Caco-2 (cell line): ENCODE measurements around the gene CDC42BPG. TPM values are rescaled to one million over a fixed set of nuclear protein-coding genes. Genes with fewer than 3 reads are reported as not detected.

Source experiments
- BruUV-seq: library from RNA; stranded (reverse); fragments of 400-500 nt; replicated peaks from 2 replicates; lab custom pipeline; 2021; lab: Mats Ljungman, UMichigan
- CTCF ChIA-PET: fragments of 300-600 bp; sonication (Branson Sonifier 250); formaldehyde crosslinking; loops from one replicate; lab custom pipeline; 2022; ENCODE audit warnings: antibody characterized with exemption; lab: Charles Lee
- POLR2A ChIA-PET: fragments of 300-600 bp; sonication (Branson Sonifier 250); formaldehyde crosslinking; loops from one replicate; lab custom pipeline; 2022; ENCODE audit warnings: antibody characterized with exemption; lab: Charles Lee
- DNase-seq, 2 experiments: peaks; one replicate each; pipeline versions ENCODE4 v3.0.0 to v3.0.0-alpha.2; 2020 to 2022
- H3K27me3 ChIP-seq: replicated peaks from 2 replicates; pipeline ENCODE4 v1.6.0; 2011; ENCODE audit warnings: low read length; ENCODE audit not compliant: control insufficient read depth, insufficient read depth
- H3K36me3 ChIP-seq: 2 replicates; pipeline ENCODE4 v1.5.1; 2011; ENCODE audit warnings: low read length; ENCODE audit not compliant: control insufficient read depth, insufficient read depth
- H3K4me1 ChIP-seq: fragments of 250-450 bp; sonication (Bioruptor Pico); 2 replicates; pipeline ENCODE4 v1.5.1; 2020; ENCODE audit warnings: mild to moderate bottlenecking
- H3K4me3 ChIP-seq: 2 replicates; pipeline ENCODE4 v1.5.1; 2011; ENCODE audit warnings: low read depth, mild to moderate bottlenecking, control low read depth, low read length
- H3K9me3 ChIP-seq: fragments of 250-450 bp; sonication (Bioruptor Pico); 2 replicates; pipeline ENCODE4 v1.5.1; 2020; ENCODE audit warnings: mild to moderate bottlenecking, moderate library complexity
- H3K27ac Mint-ChIP-seq: one replicate; pipeline ENCODE4 v1.8.0; 2022; ENCODE audit warnings: mixed read lengths; ENCODE audit not compliant: unreplicated experiment
- H3K27me3 Mint-ChIP-seq: one replicate; pipeline ENCODE4 v1.8.0; 2022; ENCODE audit warnings: mixed read lengths; ENCODE audit not compliant: insufficient read depth, unreplicated experiment
- H3K36me3 Mint-ChIP-seq: one replicate; pipeline ENCODE4 v1.8.0; 2022; ENCODE audit warnings: mild to moderate bottlenecking, mixed read lengths; ENCODE audit not compliant: insufficient read depth, unreplicated experiment
- H3K4me1 Mint-ChIP-seq: one replicate; pipeline ENCODE4 v1.8.0; 2022; ENCODE audit warnings: low read depth, mixed read lengths; ENCODE audit not compliant: unreplicated experiment
- H3K4me3 Mint-ChIP-seq: one replicate; pipeline ENCODE4 v1.8.0; 2022; ENCODE audit warnings: mild to moderate bottlenecking, moderate library complexity, mixed read lengths; ENCODE audit not compliant: unreplicated experiment
- H3K9me3 Mint-ChIP-seq: one replicate; pipeline ENCODE4 v1.8.0; 2022; ENCODE audit warnings: mixed read lengths; ENCODE audit not compliant: unreplicated experiment
- intact Hi-C: fragments of 100-400 bp; cut with micrococcal nuclease; formaldehyde crosslinking; loops from one replicate; pipeline ENCODE4 v1.10.0; 2022; ENCODE audit not compliant: unreplicated experiment
- total RNA-seq: library from RNA; stranded (reverse); gene quantifications from 2 replicates; pipeline ENCODE4 v1.2.3, GENCODE V29; 2022
- TF ChIP-seq, protein P1 (sequence below), 2 experiments: fragments of 200-600 bp in 1 of 2; IDR thresholded peaks; 1 replicate in 1 of 2; 2 replicates in 1 of 2; pipeline versions ENCODE4 v1.5.1 to v1.8.0; 2011 to 2022; ENCODE audit warnings: antibody characterized with exemption in 1 of 2, control low read depth in 1 of 2, inconsistent platforms in 1 of 2, low read depth in 1 of 2, low read length in 1 of 2, mild to moderate bottlenecking in 1 of 2, moderate library complexity in 1 of 2; ENCODE audit not compliant: insufficient read depth in 1 of 2, severe bottlenecking in 1 of 2, unreplicated experiment in 1 of 2

CDC42BPG gene
- total RNA-seq, 1 experiment from 2014 or later, result 29.1 TPM

GRCh38 chr11:64837887-64838351 lies 6.5 kb downstream of the CDC42BPG start:
- Mint-ChIP-seq H3K4me3 (no peak overlapping the region), H3K36me3 (peaks cover 23% of the 10 kb centered on the region), H3K9me3 (no peaks in the 10 kb centered on the region), H3K27me3 (no peaks in the 10 kb centered on the region), H3K27ac (no peak overlapping the region), H3K4me1 (peaks cover 3% of the 10 kb centered on the region)
- H3K4me1 ChIP-seq, result peaks cover 15% of the 10 kb centered on the region
- BruUV-seq, result no TSS peak
- DNase-seq, result no peak
- intact Hi-C loops, result no loop called here
- no peaks in the 10 kb centered on the region for H3K27me3 ChIP-seq
- no peak overlapping the region for H3K4me3 ChIP-seq
- ChIA-PET POLR2A (no interaction called here), CTCF (no interaction called here)
- TF ChIP-seq, protein P1, sequence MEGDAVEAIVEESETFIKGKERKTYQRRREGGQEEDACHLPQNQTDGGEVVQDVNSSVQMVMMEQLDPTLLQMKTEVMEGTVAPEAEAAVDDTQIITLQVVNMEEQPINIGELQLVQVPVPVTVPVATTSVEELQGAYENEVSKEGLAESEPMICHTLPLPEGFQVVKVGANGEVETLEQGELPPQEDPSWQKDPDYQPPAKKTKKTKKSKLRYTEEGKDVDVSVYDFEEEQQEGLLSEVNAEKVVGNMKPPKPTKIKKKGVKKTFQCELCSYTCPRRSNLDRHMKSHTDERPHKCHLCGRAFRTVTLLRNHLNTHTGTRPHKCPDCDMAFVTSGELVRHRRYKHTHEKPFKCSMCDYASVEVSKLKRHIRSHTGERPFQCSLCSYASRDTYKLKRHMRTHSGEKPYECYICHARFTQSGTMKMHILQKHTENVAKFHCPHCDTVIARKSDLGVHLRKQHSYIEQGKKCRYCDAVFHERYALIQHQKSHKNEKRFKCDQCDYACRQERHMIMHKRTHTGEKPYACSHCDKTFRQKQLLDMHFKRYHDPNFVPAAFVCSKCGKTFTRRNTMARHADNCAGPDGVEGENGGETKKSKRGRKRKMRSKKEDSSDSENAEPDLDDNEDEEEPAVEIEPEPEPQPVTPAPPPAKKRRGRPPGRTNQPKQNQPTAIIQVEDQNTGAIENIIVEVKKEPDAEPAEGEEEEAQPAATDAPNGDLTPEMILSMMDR (IDR thresholded peaks at IDR 0.05; ENCODE audit: insufficient read depth in 1 of 2, low read depth in 1 of 2, low read length in 1 of 2, severe bottlenecking in 1 of 2, unreplicated experiment in 1 of 2), result no peak
- no peaks in the 10 kb centered on the region for H3K9me3 ChIP-seq
- peaks cover 11% of the 10 kb centered on the region for H3K36me3 ChIP-seq

GRCh38 chr11:64836448-64837072 lies 7.9 kb downstream of the CDC42BPG start:
- Mint-ChIP-seq H3K9me3 (no peaks in the 10 kb centered on the region), H3K4me1 (no peaks in the 10 kb centered on the region), H3K4me3 (no peak overlapping the region), H3K27me3 (no peaks in the 10 kb centered on the region), H3K27ac (no peak overlapping the region), H3K36me3 (peaks cover 14% of the 10 kb centered on the region)
- TF ChIP-seq, protein P1 (IDR thresholded peaks at IDR 0.05; ENCODE audit: insufficient read depth in 1 of 2, low read depth in 1 of 2, low read length in 1 of 2, severe bottlenecking in 1 of 2, unreplicated experiment in 1 of 2), result no peak
- no peaks in the 10 kb centered on the region for H3K9me3 ChIP-seq
- peaks cover 1% of the 10 kb centered on the region for H3K4me1 ChIP-seq
- H3K4me3 ChIP-seq, result no peak overlapping the region
- CTCF ChIA-PET, result interaction anchor here (0.6 kb wide), 1 partner anchor 23 kb away, joined by 4 read pairs; no protein-coding TSS in a partner anchor
- no TSS peak for BruUV-seq
- H3K27me3 ChIP-seq, result no peaks in the 10 kb centered on the region
- DNase-seq, result no peak
- peaks cover 11% of the 10 kb centered on the region for H3K36me3 ChIP-seq
- intact Hi-C loops, result no loop called here
- POLR2A ChIA-PET, result no interaction called here

DNA sequence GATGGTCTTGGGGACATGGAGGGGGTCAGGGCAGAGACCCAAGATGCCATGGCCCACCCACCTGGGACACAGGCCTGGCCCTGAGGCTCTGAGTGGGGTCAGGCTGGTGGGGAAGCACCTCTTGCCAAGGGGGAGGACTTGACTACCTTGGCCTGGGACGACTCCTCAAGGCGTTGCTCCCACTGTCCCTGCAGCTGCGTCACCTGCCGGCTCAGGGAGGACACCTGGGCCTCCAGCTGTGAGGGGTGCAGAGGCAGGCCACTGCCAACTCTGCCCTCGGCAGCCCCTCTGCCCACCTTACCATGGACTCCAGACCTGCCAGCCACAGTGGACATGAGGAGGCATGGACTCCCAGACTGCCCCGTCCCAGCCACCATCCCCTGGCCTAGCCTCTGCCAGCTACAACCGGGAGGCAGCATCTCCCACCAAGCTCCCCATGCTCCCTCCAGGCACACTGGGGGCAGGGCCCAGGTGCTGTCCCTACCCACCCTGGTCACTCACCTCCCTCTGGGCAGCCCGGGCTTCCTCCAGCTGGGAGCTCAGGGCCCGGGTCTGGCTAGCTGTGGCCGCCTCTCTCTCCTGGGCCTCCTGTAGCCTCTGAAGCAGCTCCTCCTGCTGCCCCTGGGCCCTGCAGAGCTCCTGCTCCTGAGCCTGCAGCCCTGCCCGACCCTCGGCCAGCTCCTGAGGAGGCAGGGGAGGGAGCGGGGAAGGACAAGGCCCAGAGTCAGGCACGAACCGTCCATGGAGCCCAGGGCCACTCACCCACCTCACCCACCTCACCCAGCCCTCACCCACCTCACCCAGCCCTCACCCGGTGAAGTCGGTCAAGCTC lies 8.6 kb downstream of the CDC42BPG start:
- TF ChIP-seq, protein P1 (IDR thresholded peaks at IDR 0.05; ENCODE audit: insufficient read depth in 1 of 2, low read depth in 1 of 2, low read length in 1 of 2, severe bottlenecking in 1 of 2, unreplicated experiment in 1 of 2), result no peak
- DNase-seq, result no peak
- Histone ChIP-seq H3K27me3 (no peaks in the 10 kb centered on the region), H3K4me3 (no peak overlapping the region), H3K4me1 (no peaks in the 10 kb centered on the region), H3K9me3 (no peaks in the 10 kb centered on the region), H3K36me3 (peaks cover 11% of the 10 kb centered on the region)
- H3K36me3 Mint-ChIP-seq, result peaks cover 14% of the 10 kb centered on the region
- no peaks in the 10 kb centered on the region for H3K4me1 Mint-ChIP-seq
- no TSS peak for BruUV-seq
- H3K4me3 Mint-ChIP-seq, result no peak overlapping the region
- intact Hi-C loops, result no loop called here
- no peak overlapping the region for H3K27ac Mint-ChIP-seq
- ChIA-PET POLR2A (interaction anchor here (0.5 kb wide), 1 partner anchor 62 kb away, joined by 3 read pairs; no protein-coding TSS in a partner anchor), CTCF (interaction anchor here (0.6 kb wide), 2 partner anchors 23 to 58 kb away, joined by 3 to 4 read pairs; no protein-coding TSS in a partner anchor)
- no peaks in the 10 kb centered on the region for H3K27me3 Mint-ChIP-seq
- no peaks in the 10 kb centered on the region for H3K9me3 Mint-ChIP-seq
